Mucosa of rectum (tissue), 2 donors: ENCODE measurements around the gene CLIP1.
A peak's percentile ranks its signal among the peaks of the same experiment; 100 is the strongest.
"Not testable (repeated sequence)": the region's sequence is repeated elsewhere in the genome, so short reads cannot be mapped to it uniquely, and the experiment has no call there.

ENCODE experiments used
- H3K27ac ChIP-seq, 2 donors: one replicate each; pipeline ENCODE4 v1.7.0; 2013; ENCODE audit warnings: inconsistent platforms in 2 of 2, low read depth in 2 of 2, low read length in 2 of 2
- H3K27me3 ChIP-seq, 2 donors: one replicate each; pipeline ENCODE4 v1.7.0; 2013; ENCODE audit warnings: low read length in 2 of 2; ENCODE audit not compliant: control insufficient read depth in 2 of 2, insufficient read depth in 2 of 2
- H3K36me3 ChIP-seq, 2 donors: one replicate each; pipeline ENCODE4 v1.7.0; 2013; ENCODE audit warnings: low read length in 2 of 2; ENCODE audit not compliant: control insufficient read depth in 2 of 2, insufficient read depth in 2 of 2
- H3K4me1 ChIP-seq, 2 donors: one replicate each; pipeline ENCODE4 v1.7.0; 2013; ENCODE audit warnings: low read length in 2 of 2, mild to moderate bottlenecking in 1 of 2; ENCODE audit not compliant: control insufficient read depth in 2 of 2, insufficient read depth in 2 of 2
- H3K4me3 ChIP-seq, 2 donors: one replicate each; pipeline ENCODE4 v1.7.0; 2013; ENCODE audit warnings: low read length in 2 of 2
- H3K9ac ChIP-seq, 2 donors: one replicate each; pipeline ENCODE4 v1.7.0; 2013; ENCODE audit warnings: low read length in 2 of 2, low read depth in 1 of 2, mild to moderate bottlenecking in 1 of 2
- H3K9me3 ChIP-seq, 2 donors: one replicate each; pipeline ENCODE4 v1.7.0; 2013; ENCODE audit warnings: low read length in 2 of 2; ENCODE audit not compliant: control insufficient read depth in 2 of 2
- donor health status: healthy.
- donor health status: Normal muscosa, but diverticular disease.

The CLIP1 gene

GRCh38 chr12:122415665-122416064, 6.8 kb downstream of the CLIP1 start:
- H3K27ac ChIP-seq, H3K4me1 ChIP-seq, H3K9ac ChIP-seq, H3K36me3 ChIP-seq, H3K9me3 ChIP-seq, H3K4me3 ChIP-seq, H3K27me3 ChIP-seq: not testable (repeated sequence)

- H3K9ac ChIP-seq, result no peak overlapping the region
- H3K4me1 ChIP-seq, result peaks cover 0 to 5% of the 10 kb centered on the region in 2 donors
- no peak overlapping the region for H3K4me3 ChIP-seq
- H3K9me3 ChIP-seq, result no peaks in the 10 kb centered on the region
- H3K36me3 ChIP-seq, result peaks cover 0 to 1% of the 10 kb centered on the region in 2 donors
- H3K27ac ChIP-seq, result peak overlapping the region in 1 of 2 donors; percentile 22
- no peaks in the 10 kb centered on the region for H3K27me3 ChIP-seq
Measured at GRCh38 chr12:122413516-122414404, 8.7 kb downstream of the CLIP1 start.

GRCh38 chr12:122412851-122413433, 9.5 kb downstream of the CLIP1 start:
- no peak overlapping the region for H3K9ac ChIP-seq
- no peaks in the 10 kb centered on the region for H3K9me3 ChIP-seq
- H3K36me3 ChIP-seq, result peaks cover 0 to 1% of the 10 kb centered on the region in 2 donors
- peak overlapping the region in 1 of 2 donors; percentile 22 for H3K27ac ChIP-seq
- no peaks in the 10 kb centered on the region for H3K27me3 ChIP-seq
- H3K4me1 ChIP-seq, result peaks cover 0 to 5% of the 10 kb centered on the region in 2 donors
- no peak overlapping the region for H3K4me3 ChIP-seq

- H3K4me3 ChIP-seq, result no peak overlapping the region
- H3K9ac ChIP-seq, result no peak overlapping the region
- no peak overlapping the region for H3K27ac ChIP-seq
- H3K9me3 ChIP-seq, result no peaks in the 10 kb centered on the region
- peaks cover 0 to 5% of the 10 kb centered on the region in 2 donors for H3K4me1 ChIP-seq
- H3K36me3 ChIP-seq, result peaks cover 0 to under 1% of the 10 kb centered on the region in 2 donors
- H3K27me3 ChIP-seq, result no peaks in the 10 kb centered on the region
Measured at GRCh38 chr12:122411537-122411936, 10.9 kb downstream of the CLIP1 start.

DNA sequence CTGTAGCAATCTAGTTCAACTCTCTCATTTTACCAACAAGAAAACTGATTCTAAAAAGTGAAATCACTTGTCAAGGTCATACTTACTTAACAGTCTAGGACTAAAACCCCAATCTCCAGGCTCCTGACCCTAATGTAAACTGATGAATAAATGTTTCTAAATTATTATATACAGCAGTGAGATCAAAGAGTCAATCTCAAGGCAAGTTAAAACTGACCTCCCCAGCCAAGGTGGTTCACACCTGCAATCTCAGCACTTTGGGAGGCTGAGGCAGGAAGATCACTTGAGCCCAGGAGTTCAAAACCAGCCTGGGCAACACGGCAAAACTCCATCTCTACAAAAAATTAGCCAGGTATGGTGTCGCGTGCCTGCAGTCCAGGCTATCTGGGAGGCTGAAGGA, 15.3 kb downstream of the CLIP1 start:
- H3K36me3 ChIP-seq, result no peaks in the 10 kb centered on the region
- H3K4me3 ChIP-seq, result no peak overlapping the region
- H3K9me3 ChIP-seq, result no peaks in the 10 kb centered on the region
- H3K27me3 ChIP-seq, result no peaks in the 10 kb centered on the region
- no peak overlapping the region for H3K9ac ChIP-seq
- no peak overlapping the region for H3K27ac ChIP-seq
- H3K4me1 ChIP-seq, result no peaks in the 10 kb centered on the region

- no peak overlapping the region for H3K4me3 ChIP-seq
- H3K27me3 ChIP-seq, result no peaks in the 10 kb centered on the region
- H3K27ac ChIP-seq, result no peak overlapping the region
- H3K36me3 ChIP-seq, result no peaks in the 10 kb centered on the region
- H3K4me1 ChIP-seq, result no peaks in the 10 kb centered on the region
- H3K9ac ChIP-seq, result peak overlapping the region in 1 of 2 donors; percentile 26
- no peaks in the 10 kb centered on the region for H3K9me3 ChIP-seq
Measured at GRCh38 chr12:122406701-122407164, 15.7 kb downstream of the CLIP1 start.

DNA sequence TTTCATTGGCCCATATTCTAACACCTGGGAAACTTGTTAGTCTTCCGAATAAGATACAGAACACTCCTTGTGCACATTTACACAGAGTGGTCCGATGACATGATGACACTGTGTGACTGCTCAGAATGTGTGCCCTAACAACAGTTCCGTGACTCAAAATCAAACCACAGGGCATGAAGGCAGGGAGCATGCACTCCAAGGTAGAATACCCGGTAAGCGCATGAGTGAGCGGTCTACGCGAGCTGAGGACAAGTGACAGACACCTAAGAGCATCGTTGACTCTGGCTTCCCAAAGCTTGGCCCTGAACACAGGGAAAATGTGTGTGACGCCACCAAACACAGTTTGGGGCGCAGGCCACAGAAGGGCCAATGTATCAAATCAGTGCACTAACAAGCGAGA, 18.6 kb downstream of the CLIP1 start:
- no peak overlapping the region for H3K9ac ChIP-seq

DNA sequence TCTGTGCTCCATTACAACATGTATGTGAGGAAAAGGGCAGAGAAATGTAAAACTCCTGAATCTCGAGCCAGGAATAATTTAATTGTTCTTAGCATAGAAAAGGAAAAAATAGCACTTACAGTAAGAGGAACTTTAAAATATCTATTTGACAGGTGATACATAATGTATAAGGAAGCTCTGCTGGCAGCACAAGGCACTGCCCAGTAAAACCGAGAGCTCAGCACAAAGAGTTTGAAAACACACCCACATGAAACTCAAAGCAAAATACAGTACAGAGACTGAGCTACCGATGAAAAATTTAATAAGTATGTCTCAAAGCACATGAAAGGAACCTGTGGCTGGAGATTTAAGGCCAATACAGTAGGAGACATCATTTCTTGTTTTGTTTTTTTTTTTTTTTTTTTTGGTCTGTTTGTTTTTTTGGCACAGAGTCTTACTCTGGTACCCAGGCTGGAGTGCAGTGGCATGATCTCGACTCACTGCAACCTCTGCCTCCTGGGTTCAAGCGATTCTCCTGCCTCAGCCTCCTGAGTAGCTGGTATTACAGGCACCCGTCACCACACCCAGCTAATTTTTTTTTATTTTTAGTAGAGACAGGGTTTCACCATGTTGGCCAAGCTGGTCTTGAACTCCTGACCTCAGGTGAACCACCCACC, 19.2 kb downstream of the CLIP1 start:
- Histone ChIP-seq H3K36me3 (no peaks in the 10 kb centered on the region), H3K9me3 (no peaks in the 10 kb centered on the region), H3K27ac (no peak overlapping the region), H3K4me1 (peaks cover 3 to 12% of the 10 kb centered on the region in 2 donors), H3K9ac (no peak overlapping the region), H3K4me3 (no peak overlapping the region), H3K27me3 (no peaks in the 10 kb centered on the region)

More for the DNA sequence above, 18.6 kb downstream of the CLIP1 start:
- Histone ChIP-seq H3K9me3 (no peaks in the 10 kb centered on the region), H3K27ac (no peak overlapping the region), H3K4me3 (no peak overlapping the region), H3K27me3 (no peaks in the 10 kb centered on the region), H3K4me1 (peaks cover 3 to 12% of the 10 kb centered on the region in 2 donors), H3K36me3 (no peaks in the 10 kb centered on the region)

DNA sequence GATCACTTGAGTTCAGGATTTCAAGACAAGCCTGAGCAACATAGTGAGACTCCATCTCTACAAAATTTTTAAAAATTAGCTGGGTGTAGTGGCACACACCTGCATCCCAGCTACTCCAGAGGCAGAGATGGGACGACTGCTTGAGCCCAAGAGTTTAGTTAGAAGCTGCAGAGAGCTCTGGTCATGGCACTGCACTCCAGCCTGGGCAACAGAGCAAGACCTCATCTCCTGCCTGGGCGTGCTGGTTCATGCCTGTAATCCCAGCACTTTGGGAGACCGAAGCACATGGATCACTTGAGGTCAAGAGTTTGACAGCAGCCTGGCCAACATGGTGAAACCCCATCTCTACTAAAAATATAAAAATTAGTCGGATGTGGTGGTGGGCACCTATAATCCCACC, 20.2 kb downstream of the CLIP1 start:
- Histone ChIP-seq H3K9me3 (no peaks in the 10 kb centered on the region), H3K4me3 (no peak overlapping the region), H3K9ac (no peak overlapping the region), H3K27me3 (no peaks in the 10 kb centered on the region), H3K36me3 (no peaks in the 10 kb centered on the region), H3K4me1 (peaks cover 3 to 12% of the 10 kb centered on the region in 2 donors), H3K27ac (no peak overlapping the region)
